Measurements from ENCODE around the gene MAP1LC3B2.

DNA sequence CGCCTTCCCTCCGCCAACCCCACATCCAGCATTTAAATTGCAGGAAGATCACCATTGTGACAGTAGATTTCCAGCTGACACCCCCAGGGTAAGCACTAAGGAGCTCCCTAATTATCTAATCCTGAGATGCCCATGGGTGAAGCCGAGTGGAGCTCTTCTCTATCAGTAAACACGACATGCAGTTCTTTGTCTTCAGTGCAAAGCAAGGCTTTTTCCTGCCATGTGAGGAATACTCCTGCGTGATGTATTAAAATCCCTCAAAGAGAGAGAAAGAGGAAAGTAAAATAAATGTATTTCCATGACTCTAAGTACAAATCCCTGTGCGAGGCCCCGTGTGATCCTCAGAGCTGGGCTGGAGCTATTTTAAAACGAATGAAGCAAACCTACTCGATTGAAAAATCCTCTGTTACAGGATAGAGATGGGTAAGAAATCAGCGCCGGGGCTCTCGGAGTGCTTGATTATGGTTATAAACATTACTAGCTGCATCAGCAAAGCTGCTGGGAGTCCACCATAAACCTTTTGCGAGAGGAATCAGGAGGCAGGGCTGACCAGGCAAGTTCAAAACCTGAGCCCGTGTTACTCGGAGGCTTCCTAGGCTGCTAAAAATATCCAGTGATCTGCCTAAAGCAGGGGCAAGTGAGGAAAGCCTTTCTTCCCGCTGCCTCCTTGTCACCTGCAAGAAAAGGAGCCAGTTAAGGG, 61.5 kb downstream of the MAP1LC3B2 start:
- TF ChIP-seq POLR2A (IDR thresholded peaks at IDR 0.05) (no peak), CTCF (IDR thresholded peaks at IDR 0.05) (no peak)
